ENCODE data around the gene COL15A1. TPM values are rescaled to one million over a fixed set of nuclear protein-coding genes. Genes with fewer than 3 reads are reported as not detected.
"Not testable (repeated sequence)": the region's sequence is repeated elsewhere in the genome, so short reads cannot be mapped to it uniquely, and the experiment has no call there.

The COL15A1 gene
- total RNA-seq, 2 donors from 2014 or later: not detected

- DNase-seq (no peak), ATAC-seq (no peak)
- Mint-ChIP-seq H3K27ac (no peak overlapping the region), H3K4me1 (peaks cover 31% of the 10 kb centered on the region), H3K27me3 (no peaks in the 10 kb centered on the region), H3K4me3 (no peak overlapping the region), H3K36me3 (ENCODE audit: low read depth) (no peaks in the 10 kb centered on the region)
- no peaks in the 10 kb centered on the region for H3K9me3 ChIP-seq (ENCODE audit: control insufficient read depth, low read length, poor library complexity, severe bottlenecking)
Observed at GRCh38 chr9:99083051-99083450, 139.3 kb downstream of the COL15A1 start.

DNA sequence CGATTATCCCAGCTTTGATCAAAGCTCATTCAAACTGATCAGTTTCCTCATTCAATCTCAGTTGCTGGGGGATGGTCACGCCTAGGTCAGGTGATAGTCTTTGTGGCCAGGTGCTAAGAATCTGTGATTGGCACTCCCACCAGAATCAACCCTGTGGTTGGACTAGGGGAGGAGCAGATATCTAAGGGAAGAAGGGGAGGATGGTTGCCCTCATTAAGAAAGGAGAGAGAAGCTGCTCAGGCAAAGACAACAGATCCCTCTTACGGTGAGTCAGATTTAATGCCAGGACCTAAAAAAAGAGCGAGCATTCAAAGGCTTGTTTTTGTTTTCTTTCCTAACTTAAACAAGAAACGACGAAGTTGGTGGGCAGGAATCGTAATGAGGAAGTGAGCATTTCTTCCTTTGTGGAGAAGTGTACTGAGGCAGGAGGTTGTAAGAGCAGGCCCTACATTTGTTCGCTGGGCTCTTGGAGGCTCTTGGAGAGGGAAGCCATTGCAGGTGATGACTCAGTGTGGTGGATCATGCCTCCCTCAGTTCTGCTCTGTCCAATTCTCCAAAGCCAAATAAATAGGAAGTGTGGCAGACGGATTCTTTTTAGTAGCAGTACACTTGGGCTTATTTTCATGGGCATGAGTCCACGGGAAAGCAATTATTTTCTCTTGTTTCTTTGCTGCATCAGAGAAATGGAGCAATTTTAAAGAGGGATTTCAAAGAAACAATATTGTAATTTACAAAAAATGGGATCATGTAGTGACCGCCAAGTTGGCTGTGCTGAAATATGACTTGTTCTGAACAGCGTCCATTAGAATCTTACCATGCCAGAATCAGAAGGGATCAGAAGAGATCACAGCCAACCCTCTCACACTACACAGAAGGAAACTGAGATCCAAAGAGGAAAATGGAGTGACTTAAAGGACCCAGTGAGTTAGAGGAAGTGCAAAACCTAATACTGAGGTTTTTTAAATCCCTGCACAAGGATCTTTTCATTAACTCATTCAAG is 142.5 kb downstream of the COL15A1 start:
- Mint-ChIP-seq H3K27ac (peak overlapping the region; percentile 22), H3K4me1 (peaks cover 30% of the 10 kb centered on the region), H3K27me3 (no peaks in the 10 kb centered on the region), H3K4me3 (no peak overlapping the region), H3K36me3 (ENCODE audit: low read depth) (peaks cover 2% of the 10 kb centered on the region)
- H3K9me3 ChIP-seq (ENCODE audit: control insufficient read depth, low read length, poor library complexity, severe bottlenecking): no peaks in the 10 kb centered on the region
- DNase-seq: no peak
- ATAC-seq: peak; percentile 25

DNA sequence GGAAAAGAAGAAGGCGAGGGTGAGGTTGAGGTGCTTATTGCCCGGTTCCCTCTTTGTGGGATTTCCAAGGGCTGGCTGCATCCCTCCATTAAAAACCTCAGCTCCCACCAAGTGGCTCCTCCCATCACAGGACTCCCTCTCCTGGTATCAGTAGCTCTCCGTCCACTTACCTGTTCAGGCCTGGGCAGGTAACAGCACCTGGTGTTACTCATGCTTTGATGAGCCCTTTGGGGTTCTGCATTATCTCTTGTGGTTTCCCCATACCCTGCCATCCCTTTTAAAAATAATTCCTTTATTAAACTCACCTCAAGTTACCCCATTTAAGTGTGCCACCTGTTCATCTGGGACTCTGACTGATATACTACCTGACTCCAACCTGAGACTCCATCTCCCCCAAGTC is 143.8 kb downstream of the COL15A1 start:
- Mint-ChIP-seq H3K36me3 (ENCODE audit: low read depth) (peaks cover 2% of the 10 kb centered on the region), H3K27ac (no peak overlapping the region), H3K4me1 (peaks cover 39% of the 10 kb centered on the region), H3K27me3 (no peaks in the 10 kb centered on the region), H3K4me3 (no peak overlapping the region)
- DNase-seq: no peak
- no peak for ATAC-seq
- no peaks in the 10 kb centered on the region for H3K9me3 ChIP-seq (ENCODE audit: control insufficient read depth, low read length, poor library complexity, severe bottlenecking)

DNA sequence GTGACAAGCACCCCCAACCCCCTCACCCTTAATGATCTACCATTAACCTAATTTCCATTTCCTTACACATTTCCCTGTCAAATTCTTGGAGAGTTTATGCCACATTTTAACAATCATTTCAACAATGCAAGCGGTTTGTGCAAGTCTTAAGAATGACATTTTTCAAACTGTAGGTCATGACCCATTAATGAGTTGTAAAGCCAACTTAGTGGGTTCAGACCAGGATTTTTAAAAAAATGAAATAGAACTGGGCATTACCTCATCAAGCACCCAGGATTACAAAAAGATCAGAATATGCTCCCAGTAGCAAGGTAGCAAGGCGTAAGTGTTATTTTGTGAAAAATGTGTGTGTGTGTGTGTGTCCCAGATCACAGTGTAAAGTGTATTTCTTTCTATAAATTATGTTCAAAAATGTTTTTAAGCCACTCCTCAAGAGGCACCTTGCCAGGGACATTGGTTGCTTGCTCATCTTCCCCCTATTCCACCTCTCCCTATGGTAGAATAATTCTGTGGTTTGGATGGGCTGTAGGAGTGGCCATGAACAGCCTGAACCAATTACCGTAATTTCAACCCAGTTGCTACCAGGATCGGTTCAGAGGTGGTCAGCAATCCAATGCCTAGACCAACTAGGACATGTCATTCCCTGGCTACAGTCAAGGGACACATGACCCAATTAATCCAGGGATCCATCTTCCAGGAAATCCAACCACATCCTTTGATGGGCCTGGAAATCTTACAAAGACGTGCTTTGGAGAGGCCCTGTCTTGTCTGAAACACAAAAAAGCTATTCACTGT is 146.8 kb downstream of the COL15A1 start:
- peak overlapping the region; percentile 59 for H3K27ac Mint-ChIP-seq
- H3K4me3 Mint-ChIP-seq: no peak overlapping the region
- H3K27me3 Mint-ChIP-seq: no peaks in the 10 kb centered on the region
- DNase-seq: no peak
- no peak for ATAC-seq
- no peaks in the 10 kb centered on the region for H3K9me3 ChIP-seq (ENCODE audit: control insufficient read depth, low read length, poor library complexity, severe bottlenecking)
- peaks cover 39% of the 10 kb centered on the region for H3K4me1 Mint-ChIP-seq
- H3K36me3 Mint-ChIP-seq (ENCODE audit: low read depth): peaks cover 2% of the 10 kb centered on the region

- H3K9me3 ChIP-seq (ENCODE audit: control insufficient read depth, low read length, poor library complexity, severe bottlenecking): no peaks in the 10 kb centered on the region
- peak overlapping the region; percentile 85 for H3K4me3 Mint-ChIP-seq
- H3K27me3 Mint-ChIP-seq: no peaks in the 10 kb centered on the region
- DNase-seq (no peak), ATAC-seq (peak; percentile 72)
- H3K4me1 Mint-ChIP-seq: peaks cover 40% of the 10 kb centered on the region
- peak overlapping the region; percentile 59 for H3K27ac Mint-ChIP-seq
- peaks cover 2% of the 10 kb centered on the region for H3K36me3 Mint-ChIP-seq (ENCODE audit: low read depth)
Observed at GRCh38 chr9:99092643-99093491, 149.2 kb downstream of the COL15A1 start.

GRCh38 chr9:99093492-99093791 is 149.7 kb downstream of the COL15A1 start:
- Mint-ChIP-seq H3K27me3 (no peaks in the 10 kb centered on the region), H3K4me3 (peak overlapping the region; percentile 85), H3K27ac (peak overlapping the region; percentile 1), H3K4me1 (peaks cover 39% of the 10 kb centered on the region), H3K36me3 (ENCODE audit: low read depth) (peaks cover 2% of the 10 kb centered on the region)
- DNase-seq: no peak
- no peaks in the 10 kb centered on the region for H3K9me3 ChIP-seq (ENCODE audit: control insufficient read depth, low read length, poor library complexity, severe bottlenecking)
- no peak for ATAC-seq

DNA sequence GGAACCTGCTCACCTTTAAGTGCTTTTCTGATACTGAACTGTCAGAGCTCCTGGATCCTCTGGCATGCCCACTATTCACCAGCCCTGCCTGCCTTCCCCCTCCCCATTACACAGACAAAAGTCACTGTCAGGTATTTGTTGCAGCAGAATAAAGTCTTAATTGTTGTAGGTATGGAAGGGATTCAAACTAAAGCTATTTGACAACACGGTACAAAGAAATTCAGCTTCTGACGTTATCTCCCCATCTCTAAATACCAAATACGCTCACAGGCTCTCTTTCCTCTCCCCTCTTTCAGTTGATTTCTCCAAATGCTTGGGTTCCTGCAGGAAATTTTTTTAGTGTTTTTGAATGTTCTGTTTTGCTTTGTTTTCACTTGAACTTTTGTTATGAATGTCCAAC is 151.9 kb downstream of the COL15A1 start:
- no peak overlapping the region for H3K27ac Mint-ChIP-seq
- DNase-seq (no peak), ATAC-seq (no peak)
- no peaks in the 10 kb centered on the region for H3K36me3 Mint-ChIP-seq (ENCODE audit: low read depth)
- no peak overlapping the region for H3K4me3 Mint-ChIP-seq
- H3K27me3 Mint-ChIP-seq: no peaks in the 10 kb centered on the region
- H3K9me3 ChIP-seq (ENCODE audit: control insufficient read depth, low read length, poor library complexity, severe bottlenecking): no peaks in the 10 kb centered on the region
- H3K4me1 Mint-ChIP-seq: peaks cover 38% of the 10 kb centered on the region

DNA sequence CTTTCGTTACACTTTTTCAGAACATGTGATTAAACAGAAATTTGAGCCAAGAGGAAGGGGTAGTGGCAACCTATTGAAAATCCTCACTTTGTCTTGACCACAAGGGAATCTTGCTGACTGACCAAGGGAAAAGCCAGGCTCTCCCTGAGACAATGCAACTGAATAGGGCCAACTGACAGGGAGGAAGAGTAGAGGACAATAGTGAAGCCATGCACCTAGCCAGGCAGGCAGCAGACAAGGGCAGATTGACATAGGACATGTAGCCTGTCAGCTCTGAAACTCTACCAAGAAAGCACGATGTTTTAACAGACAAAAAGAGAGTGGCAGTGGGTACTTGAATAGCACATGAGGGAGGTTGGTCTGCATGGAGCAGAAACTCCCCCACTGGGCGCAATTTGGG is 152.7 kb downstream of the COL15A1 start:
- no peaks in the 10 kb centered on the region for H3K36me3 Mint-ChIP-seq (ENCODE audit: low read depth)
- DNase-seq: no peak
- no peak overlapping the region for H3K4me3 Mint-ChIP-seq
- H3K27me3 Mint-ChIP-seq: no peaks in the 10 kb centered on the region
- peaks cover 32% of the 10 kb centered on the region for H3K4me1 Mint-ChIP-seq
- peak overlapping the region; percentile 81 for H3K27ac Mint-ChIP-seq
- ATAC-seq: no peak
- H3K9me3 ChIP-seq (ENCODE audit: control insufficient read depth, low read length, poor library complexity, severe bottlenecking): no peaks in the 10 kb centered on the region

GRCh38 chr9:99099806-99100585 is 156.3 kb downstream of the COL15A1 start:
- ATAC-seq; H3K4me3 Mint-ChIP-seq; DNase-seq; H3K27me3 Mint-ChIP-seq; H3K36me3 Mint-ChIP-seq (ENCODE audit: low read depth); H3K9me3 ChIP-seq (ENCODE audit: control insufficient read depth, low read length, poor library complexity, severe bottlenecking); H3K27ac Mint-ChIP-seq: not testable (repeated sequence)
- peaks cover 28% of the 10 kb centered on the region for H3K4me1 Mint-ChIP-seq

GRCh38 chr9:99101271-99101670 is 157.6 kb downstream of the COL15A1 start:
- H3K4me3 Mint-ChIP-seq: no peak overlapping the region
- H3K4me1 Mint-ChIP-seq: peaks cover 25% of the 10 kb centered on the region

GRCh38 chr9:99101812-99102211 is 158.1 kb downstream of the COL15A1 start:
- no peak overlapping the region for H3K27ac Mint-ChIP-seq
- H3K4me1 Mint-ChIP-seq: peaks cover 23% of the 10 kb centered on the region

More at GRCh38 chr9:99101271-99101670, 157.6 kb downstream of the COL15A1 start:
- DNase-seq (no peak), ATAC-seq (no peak)
- H3K27me3 Mint-ChIP-seq: no peaks in the 10 kb centered on the region
- H3K27ac Mint-ChIP-seq: no peak overlapping the region
- H3K9me3 ChIP-seq (ENCODE audit: control insufficient read depth, low read length, poor library complexity, severe bottlenecking): no peaks in the 10 kb centered on the region
- no peaks in the 10 kb centered on the region for H3K36me3 Mint-ChIP-seq (ENCODE audit: low read depth)

More at GRCh38 chr9:99101812-99102211, 158.1 kb downstream of the COL15A1 start:
- ATAC-seq: no peak
- Mint-ChIP-seq H3K36me3 (ENCODE audit: low read depth) (no peaks in the 10 kb centered on the region), H3K27me3 (no peaks in the 10 kb centered on the region), H3K4me3 (no peak overlapping the region)
- no peaks in the 10 kb centered on the region for H3K9me3 ChIP-seq (ENCODE audit: control insufficient read depth, low read length, poor library complexity, severe bottlenecking)
- DNase-seq: no peak
